Esophagus muscularis mucosa (tissue), 3 donors: ENCODE measurements around the gene RSRC2.

ENCODE experiments used
- EP300 ChIP-seq: sonication (generic); formaldehyde crosslinking; IDR thresholded peaks from one replicate; pipeline ENCODE4 v1.6.1; 2017; ENCODE audit warnings: antibody characterized with exemption
- POLR2AphosphoS5 ChIP-seq, 2 donors: sonication (generic); formaldehyde crosslinking; IDR thresholded peaks; one replicate each; pipeline ENCODE4 v1.6.1; 2017; ENCODE audit warnings: antibody characterized with exemption in 2 of 2

DNA sequence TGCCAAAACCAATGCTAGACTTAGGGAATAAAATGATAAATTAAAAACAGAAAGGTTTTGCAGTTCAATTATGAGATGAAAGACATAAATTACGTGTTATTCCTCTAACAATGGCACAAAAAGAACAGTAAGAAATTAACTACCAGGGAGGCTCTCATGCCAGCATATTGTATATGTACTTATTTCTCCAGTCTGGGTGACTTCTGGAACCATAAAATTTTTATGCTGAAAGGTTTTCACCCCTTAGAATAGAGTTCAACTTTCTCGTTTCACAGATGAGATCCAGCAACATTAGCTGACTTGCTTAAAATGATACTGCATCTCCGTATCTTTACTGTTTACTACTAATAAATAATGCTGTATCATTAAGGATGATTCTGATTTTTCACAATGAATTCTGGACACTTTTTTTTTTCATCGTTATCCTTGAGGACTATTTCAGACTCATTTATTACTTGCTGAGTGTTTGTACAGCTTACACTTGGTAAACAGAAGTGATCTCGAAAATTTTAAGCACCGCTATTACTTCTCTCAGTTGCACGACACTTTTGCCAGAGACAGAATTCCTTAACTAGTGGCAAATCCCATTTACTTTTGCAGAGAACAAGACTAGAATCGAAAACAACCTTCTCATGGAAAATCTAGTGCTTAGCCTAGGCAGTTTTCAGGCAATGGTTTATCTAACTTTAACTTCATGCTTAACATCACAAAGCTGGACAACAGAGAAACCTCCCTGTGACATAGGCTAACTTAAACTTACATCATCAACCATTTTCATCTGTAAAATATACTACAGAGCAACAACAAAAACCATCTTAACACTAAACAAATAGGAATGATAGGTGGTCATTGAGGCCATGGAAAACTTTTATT, 2.7 kb downstream of the RSRC2 start:
- TF ChIP-seq EP300, result no peak
- no peak for TF ChIP-seq POLR2AphosphoS5 (IDR thresholded peaks at IDR 0.05)
